ENCODE data around the gene ERO1B.

The ERO1B gene

DNA sequence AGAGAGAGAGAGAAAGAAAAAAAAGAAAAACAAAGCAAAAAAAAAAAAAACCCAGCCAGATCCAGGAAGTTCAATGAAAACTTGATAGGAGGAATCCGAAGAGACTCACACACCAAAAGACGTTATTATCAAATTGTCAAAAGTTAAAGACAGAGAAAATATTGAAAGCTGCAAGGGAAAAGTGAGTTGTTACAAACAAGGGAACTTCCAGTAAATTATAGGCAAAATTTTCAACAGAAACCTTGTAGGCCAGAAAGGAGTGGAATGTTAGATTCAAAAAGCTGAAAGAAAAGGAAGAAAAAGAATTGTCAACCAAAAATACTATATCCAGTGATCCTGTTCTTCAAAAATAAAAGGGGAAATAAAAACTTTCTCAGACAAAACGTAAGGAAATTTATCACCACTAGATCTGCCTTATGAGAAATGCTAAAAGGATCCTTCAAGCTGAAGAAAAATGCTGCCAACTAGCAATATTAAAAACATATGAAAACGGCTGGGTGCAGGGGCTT, 23.6 kb downstream of the ERO1B start:
- DNase-seq (ENCODE audit: low read depth), result no peak
- H3K4me3 ChIP-seq (ENCODE audit: low read depth, low read length), result no peak overlapping the region
- TF ChIP-seq, protein P1, sequence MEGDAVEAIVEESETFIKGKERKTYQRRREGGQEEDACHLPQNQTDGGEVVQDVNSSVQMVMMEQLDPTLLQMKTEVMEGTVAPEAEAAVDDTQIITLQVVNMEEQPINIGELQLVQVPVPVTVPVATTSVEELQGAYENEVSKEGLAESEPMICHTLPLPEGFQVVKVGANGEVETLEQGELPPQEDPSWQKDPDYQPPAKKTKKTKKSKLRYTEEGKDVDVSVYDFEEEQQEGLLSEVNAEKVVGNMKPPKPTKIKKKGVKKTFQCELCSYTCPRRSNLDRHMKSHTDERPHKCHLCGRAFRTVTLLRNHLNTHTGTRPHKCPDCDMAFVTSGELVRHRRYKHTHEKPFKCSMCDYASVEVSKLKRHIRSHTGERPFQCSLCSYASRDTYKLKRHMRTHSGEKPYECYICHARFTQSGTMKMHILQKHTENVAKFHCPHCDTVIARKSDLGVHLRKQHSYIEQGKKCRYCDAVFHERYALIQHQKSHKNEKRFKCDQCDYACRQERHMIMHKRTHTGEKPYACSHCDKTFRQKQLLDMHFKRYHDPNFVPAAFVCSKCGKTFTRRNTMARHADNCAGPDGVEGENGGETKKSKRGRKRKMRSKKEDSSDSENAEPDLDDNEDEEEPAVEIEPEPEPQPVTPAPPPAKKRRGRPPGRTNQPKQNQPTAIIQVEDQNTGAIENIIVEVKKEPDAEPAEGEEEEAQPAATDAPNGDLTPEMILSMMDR (IDR thresholded peaks at IDR 0.05; ENCODE audit: low read depth, low read length, missing control alignments), result no peak

DNA sequence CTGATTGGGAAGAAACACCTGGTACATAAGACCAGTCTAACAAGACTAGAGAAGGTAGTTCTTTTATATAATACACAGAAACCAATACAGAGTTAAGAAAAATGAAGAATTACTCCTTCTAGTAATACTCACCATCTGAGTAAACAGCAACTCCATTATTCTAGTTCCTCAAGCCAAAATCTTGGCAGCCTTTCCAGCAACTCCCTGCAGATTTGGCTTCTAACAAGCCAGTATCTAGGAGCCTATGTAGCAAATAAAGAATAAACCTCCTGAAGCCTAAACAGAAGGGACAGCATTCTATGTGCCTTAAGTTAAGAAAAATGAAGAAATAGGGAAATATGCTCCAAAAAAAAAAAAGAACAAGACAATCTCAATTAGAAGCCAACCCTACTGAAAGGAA, 24.5 kb downstream of the ERO1B start:
- H3K4me3 ChIP-seq (ENCODE audit: low read depth, low read length), result no peak overlapping the region
- no peak for DNase-seq (ENCODE audit: low read depth)
- TF ChIP-seq, protein P1 (IDR thresholded peaks at IDR 0.05; ENCODE audit: low read depth, low read length, missing control alignments), result no peak

GRCh38 chr1:236253918-236254637, 27.7 kb downstream of the ERO1B start:
- DNase-seq (ENCODE audit: low read depth), result no peak

GRCh38 chr1:236253119-236253518, 28.6 kb downstream of the ERO1B start:
- no peak overlapping the region for H3K4me3 ChIP-seq (ENCODE audit: low read depth, low read length)
- no peak for DNase-seq (ENCODE audit: low read depth)
- TF ChIP-seq, protein P1 (IDR thresholded peaks at IDR 0.05; ENCODE audit: low read depth, low read length, missing control alignments), result no peak

More at GRCh38 chr1:236253918-236254637, 27.7 kb downstream of the ERO1B start:
- TF ChIP-seq, protein P1 (IDR thresholded peaks at IDR 0.05; ENCODE audit: low read depth, low read length, missing control alignments), result no peak
- no peak overlapping the region for H3K4me3 ChIP-seq (ENCODE audit: low read depth, low read length)

GRCh38 chr1:236251587-236251986, 30.2 kb downstream of the ERO1B start:
- no peak for DNase-seq (ENCODE audit: low read depth)
- TF ChIP-seq, protein P1 (IDR thresholded peaks at IDR 0.05; ENCODE audit: low read depth, low read length, missing control alignments), result no peak
- H3K4me3 ChIP-seq (ENCODE audit: low read depth, low read length), result no peak overlapping the region

- H3K4me3 ChIP-seq (ENCODE audit: low read depth, low read length), result no peak overlapping the region
- TF ChIP-seq, protein P1 (IDR thresholded peaks at IDR 0.05; ENCODE audit: low read depth, low read length, missing control alignments), result no peak
- no peak for DNase-seq (ENCODE audit: low read depth)
Observed at GRCh38 chr1:236247286-236247685, 34.5 kb downstream of the ERO1B start.

DNA sequence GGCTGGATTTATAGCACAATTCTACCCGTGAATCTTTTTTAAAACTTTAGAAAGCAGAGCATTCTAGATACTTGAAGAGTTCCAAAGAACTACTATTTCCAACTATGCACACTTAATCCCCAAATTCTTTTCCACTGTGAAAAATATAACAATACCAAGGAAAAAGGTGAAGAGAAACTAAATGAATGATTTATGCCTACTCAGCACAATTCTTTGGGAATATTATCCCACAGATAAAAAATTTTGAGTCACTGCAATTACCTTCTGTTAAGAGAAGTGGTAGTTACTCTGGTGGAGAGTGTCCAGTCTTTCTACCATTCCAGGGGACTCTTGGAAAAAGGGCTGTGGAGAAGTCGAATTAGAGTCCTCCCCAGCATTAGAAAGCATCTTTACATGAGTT, 39.2 kb downstream of the ERO1B start:
- H3K4me3 ChIP-seq (ENCODE audit: low read depth, low read length), result no peak overlapping the region
- TF ChIP-seq, protein P1 (IDR thresholded peaks at IDR 0.05; ENCODE audit: low read depth, low read length, missing control alignments), result no peak
- no peak for DNase-seq (ENCODE audit: low read depth)

Measured in GM12864 (cell line).